DND-41 (cell line): Measurements from ENCODE around the gene GFRAL.

ENCODE experiments used
- CTCF ChIP-seq: IDR thresholded peaks from 2 replicates; pipeline ENCODE4 v1.5.1; 2012; ENCODE audit warnings: borderline replicate concordance, low read length, moderate library complexity, mild to moderate bottlenecking; ENCODE audit not compliant: poor library complexity, severe bottlenecking; ENCODE audit errors: extremely low read depth
- EZH2 ChIP-seq: IDR thresholded peaks from 3 replicates; pipeline ENCODE4 v1.6.1; 2012; ENCODE audit warnings: borderline replicate concordance, low read depth, mild to moderate bottlenecking, moderate library complexity, low read length, inconsistent platforms; ENCODE audit not compliant: severe bottlenecking

GRCh38 chr6:55379471-55379870, 52.2 kb downstream of the GFRAL start:
- TF ChIP-seq CTCF (no peak), EZH2 (no peak)
